ENCODE results near the gene DAPL1.

DAPL1 gene

DNA sequence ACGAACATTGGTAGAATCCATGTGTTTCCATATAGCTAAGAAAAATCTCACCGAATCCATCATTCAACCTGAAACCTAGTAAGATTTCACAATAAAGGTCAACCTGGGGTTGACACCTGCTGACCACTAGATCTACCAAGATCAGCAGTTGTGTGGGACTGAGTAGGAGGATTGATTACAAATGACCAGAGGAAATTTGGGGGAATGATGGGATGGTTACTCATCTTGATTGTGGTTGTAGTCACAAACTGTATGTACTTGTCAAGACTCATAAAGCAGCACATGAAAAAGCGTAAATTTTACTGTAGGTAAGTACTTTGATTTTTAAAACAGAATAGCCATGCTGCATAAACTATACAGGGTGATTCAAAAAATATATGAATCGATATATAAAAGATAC is 14.7 kb downstream of the DAPL1 start:
- Histone ChIP-seq H3K9me3 (ENCODE audit: insufficient read depth, low read depth, low read length) (no peaks in the 10 kb centered on the region), H3K4me2 (ENCODE audit: low read length) (no peak overlapping the region), H4K12ac (ENCODE audit: low read depth, low read length) (no peak overlapping the region), H2AK5ac (ENCODE audit: low read length) (no peak overlapping the region), H4K8ac (ENCODE audit: low read depth, low read length) (no peak overlapping the region), H2BK5ac (ENCODE audit: low read depth, low read length, poor library complexity) (no peak overlapping the region), H3K4ac (ENCODE audit: low read depth, low read length) (no peak overlapping the region), H3K9ac (ENCODE audit: low read length) (no peak overlapping the region), H2AFZ (ENCODE audit: insufficient read depth, low read length, poor library complexity) (no peak overlapping the region), H3K27me3 (ENCODE audit: insufficient read depth, low read length) (no peaks in the 10 kb centered on the region), H3K27ac (ENCODE audit: low read depth, low read length) (no peak overlapping the region), H3K36me3 (ENCODE audit: control insufficient read depth in 1 of 2, insufficient read depth in 2 of 2, low read length in 2 of 2) (no peaks in the 10 kb centered on the region), H3K14ac (ENCODE audit: low read length) (no peak overlapping the region), H3K23ac (ENCODE audit: low read length) (no peak overlapping the region), H3K4me3 (ENCODE audit: low read depth, low read length) (no peak overlapping the region), H3K79me2 (ENCODE audit: control insufficient read depth, insufficient read depth, low read length, poor library complexity) (no peaks in the 10 kb centered on the region), H2BK12ac (ENCODE audit: low read length) (no peak overlapping the region), H4K91ac (ENCODE audit: low read depth, low read length) (no peak overlapping the region), H3K18ac (ENCODE audit: low read length) (no peak overlapping the region), H3K4me1 (ENCODE audit: control insufficient read depth in 1 of 2, insufficient read depth in 2 of 2, low read length in 2 of 2) (no peaks in the 10 kb centered on the region), H3K79me1 (ENCODE audit: low read length) (no peaks in the 10 kb centered on the region), H2BK120ac (ENCODE audit: insufficient read depth, low read length, poor library complexity) (no peak overlapping the region)
- no CpG with 5 or more reads among the region's 4 CpGs for WGBS (ENCODE audit: extremely low coverage, insufficient coverage, insufficient read length)
- DNase-seq = no peak

DNA sequence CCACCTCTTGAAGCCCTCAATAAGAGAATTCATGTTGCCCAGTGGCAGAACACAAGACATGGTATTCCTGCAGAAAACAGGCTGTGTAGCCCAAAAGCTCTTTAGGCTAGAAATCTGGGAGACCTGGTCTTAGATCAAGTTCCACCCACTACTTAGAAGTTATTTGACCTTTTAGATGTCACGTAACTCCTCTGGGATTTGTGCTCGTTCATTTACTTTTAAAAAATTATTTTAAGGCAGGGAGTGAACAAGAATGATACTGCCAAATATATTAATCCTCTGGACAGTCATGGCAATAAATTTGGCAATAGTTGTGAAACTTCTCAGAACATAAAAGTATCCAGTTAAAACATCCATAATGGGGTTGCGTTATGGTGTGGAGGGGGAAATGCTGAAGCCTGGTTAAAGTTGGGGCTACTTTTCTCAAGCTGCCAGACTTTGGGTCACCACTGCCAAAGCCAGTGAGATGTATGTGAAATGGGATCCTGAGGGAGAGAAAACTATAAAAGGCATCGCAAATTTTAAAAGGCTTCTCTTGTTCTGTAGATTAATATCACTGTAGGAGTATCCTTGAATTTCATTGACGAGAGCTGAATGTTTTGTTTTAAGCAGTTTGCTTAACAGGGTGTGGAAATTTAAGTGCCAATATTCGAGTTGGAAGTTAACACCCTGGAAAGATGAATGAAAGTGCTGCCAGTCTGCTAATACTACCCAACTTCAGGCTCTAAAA is 15.8 kb downstream of the DAPL1 start:
- no peaks in the 10 kb centered on the region for H3K9me3 ChIP-seq (ENCODE audit: insufficient read depth, low read depth, low read length)
- no peak overlapping the region for H2BK5ac ChIP-seq (ENCODE audit: low read depth, low read length, poor library complexity)
- H2AK5ac ChIP-seq (ENCODE audit: low read length) = no peak overlapping the region
- no peak overlapping the region for H3K27ac ChIP-seq (ENCODE audit: low read depth, low read length)
- DNase-seq = no peak
- no peaks in the 10 kb centered on the region for H3K36me3 ChIP-seq (ENCODE audit: control insufficient read depth in 1 of 2, insufficient read depth in 2 of 2, low read length in 2 of 2)
- H3K4me3 ChIP-seq (ENCODE audit: low read depth, low read length) = no peak overlapping the region
- WGBS (ENCODE audit: extremely low coverage, insufficient coverage, insufficient read length) = no CpG with 5 or more reads among the region's 6 CpGs
- no peak overlapping the region for H3K4me2 ChIP-seq (ENCODE audit: low read length)
- H4K91ac ChIP-seq (ENCODE audit: low read depth, low read length) = no peak overlapping the region
- no peaks in the 10 kb centered on the region for H3K4me1 ChIP-seq (ENCODE audit: control insufficient read depth in 1 of 2, insufficient read depth in 2 of 2, low read length in 2 of 2)
- H3K14ac ChIP-seq (ENCODE audit: low read length) = no peak overlapping the region
- no peak overlapping the region for H3K9ac ChIP-seq (ENCODE audit: low read length)
- no peaks in the 10 kb centered on the region for H3K27me3 ChIP-seq (ENCODE audit: insufficient read depth, low read length)
- no peak overlapping the region for H4K8ac ChIP-seq (ENCODE audit: low read depth, low read length)
- no peaks in the 10 kb centered on the region for H3K79me1 ChIP-seq (ENCODE audit: low read length)
- H3K18ac ChIP-seq (ENCODE audit: low read length) = no peak overlapping the region
- no peak overlapping the region for H2AFZ ChIP-seq (ENCODE audit: insufficient read depth, low read length, poor library complexity)
- H2BK12ac ChIP-seq (ENCODE audit: low read length) = no peak overlapping the region
- H3K23ac ChIP-seq (ENCODE audit: low read length) = no peak overlapping the region
- no peaks in the 10 kb centered on the region for H3K79me2 ChIP-seq (ENCODE audit: control insufficient read depth, insufficient read depth, low read length, poor library complexity)
- H3K4ac ChIP-seq (ENCODE audit: low read depth, low read length) = no peak overlapping the region
- H2BK120ac ChIP-seq (ENCODE audit: insufficient read depth, low read length, poor library complexity) = no peak overlapping the region
- H4K12ac ChIP-seq (ENCODE audit: low read depth, low read length) = no peak overlapping the region

DNA sequence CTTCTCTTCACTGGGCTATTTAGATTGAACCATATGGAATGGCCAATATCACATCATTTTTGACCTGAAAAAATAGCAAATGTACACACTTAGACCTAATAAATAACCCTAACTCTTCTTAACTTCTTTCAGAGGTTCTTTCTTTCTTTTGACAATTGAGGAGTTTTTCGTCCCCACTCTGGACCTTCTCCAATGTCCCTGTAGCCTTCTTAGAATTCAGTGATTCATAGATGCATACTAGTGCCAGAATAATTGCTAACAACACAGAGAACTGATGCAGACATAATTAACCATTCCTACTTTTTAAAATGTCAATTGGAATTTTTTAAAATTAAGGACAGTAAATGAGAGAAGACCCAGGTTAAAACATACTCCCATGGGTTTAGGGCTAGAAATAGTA is 20.0 kb downstream of the DAPL1 start:
- WGBS (ENCODE audit: extremely low coverage, insufficient coverage, insufficient read length) = no CpG with 5 or more reads among the region's 1 CpG

DNA sequence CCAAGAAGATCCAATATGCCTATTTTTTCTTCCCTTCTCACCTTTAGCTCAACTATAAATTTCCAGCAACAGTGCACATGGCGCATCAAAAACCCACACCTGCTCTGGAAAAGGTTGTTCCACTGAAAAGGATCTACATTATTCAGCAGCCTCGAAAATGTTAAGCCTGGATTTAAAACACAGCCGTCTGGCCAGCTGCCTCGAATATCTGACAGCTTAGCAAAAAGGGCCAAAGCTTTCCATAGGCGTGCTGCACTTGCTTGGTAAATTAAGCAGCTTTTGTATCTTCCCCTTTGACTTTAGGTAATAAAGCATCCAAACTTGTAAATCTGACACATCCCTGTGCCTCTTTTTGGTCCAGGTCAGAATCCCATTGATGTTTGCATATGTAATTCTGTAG is 20.5 kb downstream of the DAPL1 start:
- Histone ChIP-seq H3K23ac (ENCODE audit: low read length) (no peak overlapping the region), H4K91ac (ENCODE audit: low read depth, low read length) (no peak overlapping the region), H2BK5ac (ENCODE audit: low read depth, low read length, poor library complexity) (no peak overlapping the region), H4K12ac (ENCODE audit: low read depth, low read length) (no peak overlapping the region), H2AK5ac (ENCODE audit: low read length) (no peak overlapping the region), H3K27me3 (ENCODE audit: insufficient read depth, low read length) (no peaks in the 10 kb centered on the region), H3K14ac (ENCODE audit: low read length) (no peak overlapping the region), H3K9ac (ENCODE audit: low read length) (no peak overlapping the region), H2AFZ (ENCODE audit: insufficient read depth, low read length, poor library complexity) (no peak overlapping the region), H3K4me3 (ENCODE audit: low read depth, low read length) (no peak overlapping the region), H2BK120ac (ENCODE audit: insufficient read depth, low read length, poor library complexity) (no peak overlapping the region), H3K36me3 (ENCODE audit: control insufficient read depth in 1 of 2, insufficient read depth in 2 of 2, low read length in 2 of 2) (no peaks in the 10 kb centered on the region), H3K4me1 (ENCODE audit: control insufficient read depth in 1 of 2, insufficient read depth in 2 of 2, low read length in 2 of 2) (no peaks in the 10 kb centered on the region), H3K9me3 (ENCODE audit: insufficient read depth, low read depth, low read length) (no peaks in the 10 kb centered on the region), H3K4ac (ENCODE audit: low read depth, low read length) (no peak overlapping the region), H3K79me1 (ENCODE audit: low read length) (no peaks in the 10 kb centered on the region), H3K27ac (ENCODE audit: low read depth, low read length) (no peak overlapping the region), H3K4me2 (ENCODE audit: low read length) (no peak overlapping the region), H4K8ac (ENCODE audit: low read depth, low read length) (no peak overlapping the region), H3K18ac (ENCODE audit: low read length) (no peak overlapping the region), H3K79me2 (ENCODE audit: control insufficient read depth, insufficient read depth, low read length, poor library complexity) (no peaks in the 10 kb centered on the region), H2BK12ac (ENCODE audit: low read length) (no peak overlapping the region)
- DNase-seq = no peak
- WGBS (ENCODE audit: extremely low coverage, insufficient coverage, insufficient read length) = no CpG with 5 or more reads among the region's 5 CpGs

More for the DNA sequence above, 20.0 kb downstream of the DAPL1 start:
- H3K79me2 ChIP-seq (ENCODE audit: control insufficient read depth, insufficient read depth, low read length, poor library complexity) = no peaks in the 10 kb centered on the region
- no peaks in the 10 kb centered on the region for H3K36me3 ChIP-seq (ENCODE audit: control insufficient read depth in 1 of 2, insufficient read depth in 2 of 2, low read length in 2 of 2)
- no peak overlapping the region for H3K4me2 ChIP-seq (ENCODE audit: low read length)
- no peak overlapping the region for H2AK5ac ChIP-seq (ENCODE audit: low read length)
- H3K4me1 ChIP-seq (ENCODE audit: control insufficient read depth in 1 of 2, insufficient read depth in 2 of 2, low read length in 2 of 2) = no peaks in the 10 kb centered on the region
- H2AFZ ChIP-seq (ENCODE audit: insufficient read depth, low read length, poor library complexity) = no peak overlapping the region
- H3K27ac ChIP-seq (ENCODE audit: low read depth, low read length) = no peak overlapping the region
- no peak overlapping the region for H3K4ac ChIP-seq (ENCODE audit: low read depth, low read length)
- no peak overlapping the region for H4K8ac ChIP-seq (ENCODE audit: low read depth, low read length)
- H2BK120ac ChIP-seq (ENCODE audit: insufficient read depth, low read length, poor library complexity) = no peak overlapping the region
- no peak for DNase-seq
- no peaks in the 10 kb centered on the region for H3K9me3 ChIP-seq (ENCODE audit: insufficient read depth, low read depth, low read length)
- H3K27me3 ChIP-seq (ENCODE audit: insufficient read depth, low read length) = no peaks in the 10 kb centered on the region
- no peak overlapping the region for H3K4me3 ChIP-seq (ENCODE audit: low read depth, low read length)
- no peak overlapping the region for H4K91ac ChIP-seq (ENCODE audit: low read depth, low read length)
- H2BK5ac ChIP-seq (ENCODE audit: low read depth, low read length, poor library complexity) = no peak overlapping the region
- no peak overlapping the region for H3K14ac ChIP-seq (ENCODE audit: low read length)
- no peak overlapping the region for H3K23ac ChIP-seq (ENCODE audit: low read length)
- H3K18ac ChIP-seq (ENCODE audit: low read length) = no peak overlapping the region
- no peak overlapping the region for H2BK12ac ChIP-seq (ENCODE audit: low read length)
- H3K79me1 ChIP-seq (ENCODE audit: low read length) = no peaks in the 10 kb centered on the region
- H3K9ac ChIP-seq (ENCODE audit: low read length) = no peak overlapping the region
- no peak overlapping the region for H4K12ac ChIP-seq (ENCODE audit: low read depth, low read length)

Measured in trophoblast cell (in vitro differentiated cells and primary cell).